Body of pancreas (tissue), 4 donors: ENCODE results near the gene IFNA5. TPM values are rescaled to one million over a fixed set of nuclear protein-coding genes. Genes with fewer than 3 reads are reported as not detected.

Experiments used
- ATAC-seq: fragments of 150-250 bp; one replicate; pipeline ENCODE4 v1.9.1; 2016
- DNase-seq, 4 donors: peaks; one replicate each; pipeline ENCODE4 v3.0.0-alpha.2; 2019
- H3K27ac ChIP-seq, 4 donors: fragments of 200-600 bp; sonication (generic); 1 replicate in 3 of 4; 2 replicates in 1 of 4; pipeline versions ENCODE4 v1.5.1 to v1.6.1; 2016 to 2019; ENCODE audit warnings: mild to moderate bottlenecking in 1 of 4, mixed read lengths in 1 of 4, moderate library complexity in 1 of 4
- H3K27me3 ChIP-seq, 2 donors: fragments of 200-600 bp; sonication (generic); one replicate each; pipeline ENCODE4 v1.6.0; 2016; ENCODE audit warnings: mild to moderate bottlenecking in 1 of 2
- H3K36me3 ChIP-seq, 2 donors: fragments of 200-600 bp; sonication (generic); replicated peaks in 1 of 2; 2 replicates each; pipeline ENCODE4 v1.5.1; 2016; ENCODE audit warnings: low read depth in 2 of 2; ENCODE audit not compliant: insufficient read depth in 1 of 2
- H3K4me1 ChIP-seq: fragments of 200-600 bp; sonication (generic); one replicate; pipeline ENCODE4 v1.6.0; 2016
- H3K4me3 ChIP-seq, 2 donors: fragments of 200-600 bp; sonication (generic); 1 replicate in 1 of 2; 2 replicates in 1 of 2; pipeline ENCODE4 v1.5.1; 2016 to 2019
- H3K9me3 ChIP-seq, 3 donors: fragments of 200-600 bp; sonication (generic); 1 replicate in 2 of 3; 2 replicates in 1 of 3; pipeline ENCODE4 v1.5.1; 2016
- CTCF ChIP-seq, 7 experiments: fragments of 450-650 bp in 4 of 7; fragments of 200-600 bp in 3 of 7; sonication (generic) in 3 of 7; IDR thresholded peaks; one replicate each; pipeline ENCODE4 v1.5.1; 2016 to 2019; ENCODE audit warnings: antibody characterized with exemption in 7 of 7
- POLR2A ChIP-seq, 3 donors: fragments of 450-650 bp; IDR thresholded peaks; one replicate each; pipeline ENCODE4 v1.6.1; 2016; ENCODE audit warnings: antibody characterized with exemption in 3 of 3, mild to moderate bottlenecking in 2 of 3
- WGBS, 2 donors: methylation state at CpG; one replicate each; pipeline ENCODE4 v1.1.5; 2017; 5-methylcytosine and 5-hydroxymethylcytosine counted together
- intact Hi-C: fragments of 100-400 bp; cut with DNase I; formaldehyde crosslinking; loops from one replicate; pipeline ENCODE4 v1.15.1; 2023
- total RNA-seq, 2 donors: library from RNA; depleted of rRNA; stranded (reverse); fragments of >200 nt; gene quantifications; one replicate each; pipeline ENCODE4 v1.1.0, GENCODE V29; 2016

IFNA5 gene
- total RNA-seq, 2 donors from 2014 or later, result not detected

GRCh38 chr9:21286099-21286498 is 19.0 kb downstream of the IFNA5 start:
- ATAC-seq (no peak), DNase-seq (no peak)
- 71 to 73% methylated on average over 5 of the region's 5 CpGs for WGBS, 2 donors
- Histone ChIP-seq H3K9me3 (no peaks in the 10 kb centered on the region), H3K36me3 (no peaks in the 10 kb centered on the region), H3K27me3 (no peaks in the 10 kb centered on the region), H3K4me3 (no peak overlapping the region), H3K4me1 (no peaks in the 10 kb centered on the region), H3K27ac (no peak overlapping the region)
- intact Hi-C loops, result no loop called here
- no peak for TF ChIP-seq POLR2A (IDR thresholded peaks at IDR 0.05)
- TF ChIP-seq CTCF (IDR thresholded peaks at IDR 0.05), result no peak

- ATAC-seq, result no peak
Observed at GRCh38 chr9:21281275-21281674, 23.8 kb downstream of the IFNA5 start.

DNA sequence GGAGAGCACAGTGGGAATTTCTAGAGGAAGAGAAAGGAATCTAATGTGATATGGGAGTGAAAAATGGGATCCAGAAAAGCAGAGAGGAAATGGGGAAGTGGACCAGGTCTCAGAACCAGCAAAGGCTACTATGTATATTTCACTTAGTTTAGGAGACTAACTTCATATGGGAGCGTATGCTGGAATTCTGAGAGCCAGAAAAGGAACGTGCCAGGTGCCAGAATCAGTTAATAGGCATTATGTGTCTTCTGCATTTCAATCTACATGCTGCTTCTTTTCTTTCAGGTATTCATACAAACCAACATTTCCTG is 36.8 kb downstream of the IFNA5 start:
- Histone ChIP-seq H3K36me3 (no peaks in the 10 kb centered on the region), H3K9me3 (no peaks in the 10 kb centered on the region), H3K27me3 (peaks cover 0 to 4% of the 10 kb centered on the region in 2 donors), H3K4me3 (no peak overlapping the region), H3K4me1 (no peaks in the 10 kb centered on the region), H3K27ac (no peak overlapping the region)
- no peak for DNase-seq
- ATAC-seq, result no peak
- intact Hi-C loops, result no loop called here
- TF ChIP-seq POLR2A (IDR thresholded peaks at IDR 0.05) (no peak), CTCF (IDR thresholded peaks at IDR 0.05) (no peak)
- WGBS, 2 donors, result 33 to 41% methylated on average over 2 of the region's 2 CpGs

More at GRCh38 chr9:21281275-21281674, 23.8 kb downstream of the IFNA5 start:
- Histone ChIP-seq H3K4me1 (no peaks in the 10 kb centered on the region), H3K4me3 (no peak overlapping the region), H3K9me3 (no peaks in the 10 kb centered on the region), H3K27ac (no peak overlapping the region), H3K27me3 (no peaks in the 10 kb centered on the region), H3K36me3 (no peaks in the 10 kb centered on the region)
- intact Hi-C loops, result no loop called here
- TF ChIP-seq POLR2A (IDR thresholded peaks at IDR 0.05) (no peak), CTCF (IDR thresholded peaks at IDR 0.05) (no peak)
- DNase-seq, result no peak
- 33 to 64% methylated on average over 2 of the region's 2 CpGs for WGBS, 2 donors

DNA sequence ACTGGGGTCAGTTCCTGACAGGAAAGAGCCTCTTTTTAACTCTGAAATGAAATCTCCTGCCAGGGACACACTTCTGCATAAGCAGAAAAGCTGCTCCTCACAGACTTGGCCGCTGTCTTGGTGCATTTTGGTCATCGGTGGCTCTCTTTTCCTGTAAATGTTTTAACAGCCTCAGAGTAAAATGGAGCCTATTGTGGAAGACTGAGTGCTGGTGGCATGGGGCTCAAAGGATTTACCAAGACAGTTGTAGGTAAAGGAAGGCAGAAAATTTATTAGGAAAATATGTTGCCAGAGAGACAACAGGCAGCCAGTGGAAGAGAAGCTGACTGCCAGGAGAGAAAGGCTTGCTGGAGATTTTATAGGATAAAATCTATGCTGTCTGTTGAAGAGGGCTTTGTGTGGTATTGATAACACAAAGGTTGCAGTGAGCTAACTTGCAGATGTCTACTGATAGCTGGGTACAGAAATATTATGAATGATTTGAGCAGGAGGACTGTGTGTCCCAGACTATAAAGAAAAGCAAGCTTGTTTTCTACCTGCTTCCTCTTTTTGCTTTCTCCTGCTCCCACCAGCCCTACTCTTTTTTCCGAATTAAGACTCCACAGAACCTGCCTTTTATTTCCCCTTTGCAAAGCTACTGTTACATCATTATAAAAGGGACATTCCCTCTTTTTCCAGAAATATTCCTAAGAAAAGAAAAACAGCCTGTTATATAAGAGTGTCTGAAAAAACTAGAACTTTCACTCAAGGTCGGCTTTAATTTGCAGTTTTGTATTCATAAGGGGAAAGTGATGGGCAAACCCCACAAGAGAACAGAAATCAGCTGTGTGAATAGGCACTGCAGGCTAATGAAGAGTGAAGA is 37.4 kb downstream of the IFNA5 start:
- no peaks in the 10 kb centered on the region for H3K9me3 ChIP-seq
- H3K4me3 ChIP-seq, result no peak overlapping the region
- H3K36me3 ChIP-seq, result no peaks in the 10 kb centered on the region
- ATAC-seq (no peak), DNase-seq (no peak)
- no peak overlapping the region for H3K27ac ChIP-seq
- TF ChIP-seq CTCF (IDR thresholded peaks at IDR 0.05) (no peak), POLR2A (IDR thresholded peaks at IDR 0.05) (no peak)
- 14 to 26% methylated on average over 4 of the region's 4 CpGs for WGBS, 2 donors
- intact Hi-C loops, result no loop called here
- H3K27me3 ChIP-seq, result peaks cover 0 to 4% of the 10 kb centered on the region in 2 donors
- H3K4me1 ChIP-seq, result no peaks in the 10 kb centered on the region
